Hematopoietic multipotent progenitor cell treated with erythropoietin and hydrocortisone succinate and interleukin-3 and kit ligand, for 4 days (in vitro differentiated cells): ENCODE data around the gene ANLN.
"Not testable (repeated sequence)": the region's sequence is repeated elsewhere in the genome, so short reads cannot be mapped to it uniquely, and the experiment has no call there.

Experiments
- DNase-seq: peaks from one replicate; pipeline ENCODE4 v3.0.0-alpha.2; 2015

The ANLN gene

GRCh38 chr7:36389371-36390198 lies at the start of gene ANLN:
Gene ANLN, plus strand, starts transcription at chr7:36389862. Its CDS starts 165 bp downstream, at chr7:36390027.
- DNase-seq = peak; percentile 97

GRCh38 chr7:36343548-36343947 lies 46.1 kb upstream of the ANLN start:
- DNase-seq = no peak

GRCh38 chr7:36344622-36345021 lies 45.0 kb upstream of the ANLN start:
- DNase-seq = peak; percentile 15

- peak; percentile 18 for DNase-seq
Measured at GRCh38 chr7:36346260-36346831, 43.3 kb upstream of the ANLN start.

- DNase-seq = no peak
Measured at GRCh38 chr7:36348256-36348655, 41.4 kb upstream of the ANLN start.

GRCh38 chr7:36348771-36349170 lies 40.9 kb upstream of the ANLN start:
- no peak for DNase-seq

GRCh38 chr7:36349626-36350025 lies 40.0 kb upstream of the ANLN start:
- DNase-seq = no peak

GRCh38 chr7:36355490-36355889 lies 34.2 kb upstream of the ANLN start:
- no peak for DNase-seq

GRCh38 chr7:36357054-36357453 lies 32.6 kb upstream of the ANLN start:
- DNase-seq = no peak

GRCh38 chr7:36358589-36358988 lies 31.1 kb upstream of the ANLN start:
- no peak for DNase-seq

- DNase-seq = no peak
Measured at GRCh38 chr7:36360244-36360643, 29.4 kb upstream of the ANLN start.

GRCh38 chr7:36361227-36361626 lies 28.4 kb upstream of the ANLN start:
- DNase-seq = no peak

- no peak for DNase-seq
Measured at GRCh38 chr7:36363515-36363914, 26.1 kb upstream of the ANLN start.

GRCh38 chr7:36366005-36366717 lies 23.5 kb upstream of the ANLN start:
- DNase-seq = no peak

- peak; percentile 96 for DNase-seq
Measured at GRCh38 chr7:36366718-36367560, 22.7 kb upstream of the ANLN start.

GRCh38 chr7:36367561-36368077 lies 22.0 kb upstream of the ANLN start:
- no peak for DNase-seq

GRCh38 chr7:36368496-36368895 lies 21.2 kb upstream of the ANLN start:
- DNase-seq = no peak

- DNase-seq = no peak
Measured at GRCh38 chr7:36369171-36369570, 20.5 kb upstream of the ANLN start.

GRCh38 chr7:36370046-36370445 lies 19.6 kb upstream of the ANLN start:
- no peak for DNase-seq

GRCh38 chr7:36372156-36372555 lies 17.5 kb upstream of the ANLN start:
- DNase-seq = no peak

GRCh38 chr7:36378555-36378954 lies 11.1 kb upstream of the ANLN start:
- not testable (repeated sequence) for DNase-seq

- DNase-seq = no peak
Measured at GRCh38 chr7:36379831-36380504, 9.7 kb upstream of the ANLN start.
